SK-N-MC (cell line): Measurements from ENCODE around the gene ACTR10.

Experiments used
- EZH2 ChIP-seq: fragments of 200-600 bp; sonication (generic); IDR thresholded peaks from one replicate; pipeline ENCODE4 v1.6.1; 2017; ENCODE audit warnings: antibody characterized with exemption
- FOXP2 ChIP-seq: optimal IDR thresholded peaks from 2 replicates; pipeline ENCODE3; 2011; ENCODE audit warnings: mild to moderate bottlenecking, moderate library complexity; ENCODE audit not compliant: insufficient read depth; ENCODE audit errors: extremely low read length, control extremely low read depth
- POLR2AphosphoS5 ChIP-seq: IDR thresholded peaks from 2 replicates; pipeline ENCODE4 v1.6.1; 2012; ENCODE audit warnings: mild to moderate bottlenecking, low read depth, low read length, borderline replicate concordance

DNA sequence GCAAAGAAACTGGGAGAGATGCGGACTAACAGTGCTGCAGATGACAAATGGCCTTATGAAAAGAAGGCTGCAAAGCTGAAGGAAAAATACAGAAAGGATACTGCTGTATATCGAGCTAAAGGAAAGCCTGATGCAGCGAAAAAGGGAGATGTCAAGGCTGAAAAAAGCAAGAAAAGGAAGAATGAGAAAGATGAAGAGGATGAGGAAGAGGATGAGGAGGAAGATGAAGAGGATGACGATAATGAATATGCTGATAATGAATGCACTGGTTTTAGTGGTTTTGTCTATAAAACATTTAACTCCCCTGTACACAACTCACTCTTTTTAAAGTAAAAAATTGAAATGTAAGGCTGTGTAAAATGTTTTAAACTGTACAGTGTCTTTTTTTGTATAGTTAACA is 85.2 kb downstream of the ACTR10 start:
- TF ChIP-seq POLR2AphosphoS5 (no peak), EZH2 (no peak), FOXP2 (no peak)
